DMS53 treated with DMSO at 0.1 percent for 48 hours (cell line): ENCODE data around the gene SHC3.

Experiments used
- DNase-seq: peaks from one replicate; lab custom pipeline; 2025; ENCODE audit not compliant: unreplicated experiment; lab: John Stamatoyannopoulos, UW

The SHC3 gene

GRCh38 chr9:89160806-89161205, 17.8 kb downstream of the SHC3 start:
- no peak for DNase-seq

GRCh38 chr9:89154651-89155336, 23.8 kb downstream of the SHC3 start:
- DNase-seq = no peak

GRCh38 chr9:89154218-89154617, 24.4 kb downstream of the SHC3 start:
- no peak for DNase-seq

- no peak for DNase-seq
Observed at GRCh38 chr9:89153232-89154017, 25.2 kb downstream of the SHC3 start.

DNA sequence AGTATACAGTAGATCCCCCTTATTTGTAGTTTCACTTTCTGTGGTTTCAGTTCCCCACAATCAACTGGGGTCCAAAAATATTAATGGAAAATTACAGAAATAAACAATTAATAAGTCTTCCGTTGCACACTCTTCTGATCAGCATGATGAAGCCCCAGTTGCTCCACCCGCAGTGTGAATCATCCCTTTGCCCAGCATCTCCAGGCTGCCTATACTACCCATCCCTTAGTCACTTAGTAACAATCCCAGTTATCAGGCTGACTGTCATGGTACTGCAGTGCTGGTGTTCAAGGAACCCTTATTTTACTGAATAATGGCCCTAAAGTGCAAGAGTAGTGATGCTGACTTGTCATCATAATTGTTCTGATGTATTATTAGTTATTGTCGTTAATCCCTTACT, 28.9 kb downstream of the SHC3 start:
- DNase-seq = no peak

DNA sequence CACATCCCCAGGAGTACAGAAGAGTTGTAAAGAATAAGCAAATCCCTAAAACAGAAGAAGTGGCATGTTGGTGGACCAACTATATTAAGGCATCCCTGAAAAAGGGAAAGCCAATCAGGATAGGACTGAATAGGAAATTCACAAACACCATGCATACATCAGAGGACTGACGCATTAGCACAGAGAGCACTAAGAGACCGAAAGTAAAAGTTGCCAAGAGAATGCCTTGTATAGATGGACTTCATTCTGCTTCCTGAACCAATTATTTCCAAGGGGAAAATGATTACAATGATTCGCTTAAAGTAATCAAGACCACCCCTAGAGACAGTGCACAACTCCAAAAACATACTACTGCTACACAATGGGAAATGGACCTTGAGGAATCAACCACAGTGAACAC, 33.5 kb downstream of the SHC3 start:
- DNase-seq = no peak

- no peak for DNase-seq
Observed at GRCh38 chr9:89144238-89144637, 34.4 kb downstream of the SHC3 start.

DNA sequence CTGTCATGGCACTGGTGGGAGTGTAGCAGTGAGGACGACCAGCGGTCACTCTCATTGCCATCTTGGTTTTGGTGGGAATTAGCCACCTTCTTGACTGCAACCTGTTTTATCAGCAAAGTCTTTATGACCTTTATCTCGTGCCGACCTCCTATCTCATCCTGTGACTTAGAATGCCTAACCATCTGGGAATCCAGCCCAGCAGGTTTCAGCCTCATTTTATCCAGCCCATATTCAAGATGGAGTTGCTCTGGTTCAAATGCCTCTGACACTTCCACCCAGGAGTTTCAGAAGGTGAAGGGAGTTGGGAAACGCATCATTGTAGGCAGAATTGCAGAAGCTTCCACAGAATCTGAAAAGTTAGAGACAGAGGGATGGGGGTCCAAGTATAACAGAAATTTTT, 35.4 kb downstream of the SHC3 start:
- DNase-seq = no peak

GRCh38 chr9:89139455-89139854, 39.2 kb downstream of the SHC3 start:
- DNase-seq = no peak

GRCh38 chr9:89138463-89139390, 39.9 kb downstream of the SHC3 start:
- no peak for DNase-seq

GRCh38 chr9:89137542-89138462, 40.8 kb downstream of the SHC3 start:
- no peak for DNase-seq

DNA sequence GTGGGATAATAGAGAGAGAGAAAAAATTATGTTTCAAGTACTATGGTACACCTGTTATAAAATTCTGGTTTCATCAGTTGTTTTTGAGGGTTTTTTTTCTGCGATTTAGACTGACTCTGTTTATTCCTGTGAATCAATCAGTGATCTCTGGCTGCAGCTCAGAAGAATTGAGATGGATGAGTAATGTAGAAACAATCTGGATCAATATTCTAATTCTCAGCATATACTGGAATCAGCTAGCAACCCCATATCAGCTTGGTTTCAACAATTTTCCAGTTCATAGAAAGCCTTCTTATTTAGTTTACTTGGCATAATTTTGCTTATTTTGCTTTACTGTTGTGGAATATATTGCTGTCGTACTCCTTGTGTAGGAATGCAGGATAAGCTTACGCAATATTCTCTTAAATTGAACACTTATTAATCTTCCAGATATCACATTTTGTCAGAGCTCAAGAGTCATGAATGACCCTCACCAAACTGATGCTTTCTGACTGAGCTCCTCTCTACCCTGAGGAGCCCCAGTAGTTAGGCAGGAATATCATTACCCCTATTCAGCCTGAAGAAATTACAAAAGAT, 42.9 kb downstream of the SHC3 start:
- DNase-seq = no peak

DNA sequence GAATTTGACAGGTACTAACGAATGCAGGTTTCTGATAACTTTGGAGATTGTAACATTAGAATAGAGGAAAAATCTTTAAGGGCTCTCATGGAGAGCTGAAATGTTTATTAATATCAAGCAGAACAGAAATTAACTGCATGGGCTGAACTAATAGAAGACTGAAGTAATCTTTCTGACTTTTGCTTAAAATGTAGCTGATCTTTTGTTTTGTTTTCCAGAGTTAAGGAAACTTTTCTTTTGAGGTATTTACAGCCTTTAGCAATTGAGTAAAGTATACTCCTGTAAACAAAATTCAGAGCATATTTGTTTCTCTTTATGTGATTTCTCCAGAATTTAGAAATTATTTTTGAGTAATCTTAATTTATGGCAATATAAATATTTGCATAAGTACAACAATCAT, 43.9 kb downstream of the SHC3 start:
- no peak for DNase-seq

GRCh38 chr9:89122949-89123348, 55.7 kb downstream of the SHC3 start:
- DNase-seq = no peak

GRCh38 chr9:89120704-89121103, 57.9 kb downstream of the SHC3 start:
- no peak for DNase-seq

DNA sequence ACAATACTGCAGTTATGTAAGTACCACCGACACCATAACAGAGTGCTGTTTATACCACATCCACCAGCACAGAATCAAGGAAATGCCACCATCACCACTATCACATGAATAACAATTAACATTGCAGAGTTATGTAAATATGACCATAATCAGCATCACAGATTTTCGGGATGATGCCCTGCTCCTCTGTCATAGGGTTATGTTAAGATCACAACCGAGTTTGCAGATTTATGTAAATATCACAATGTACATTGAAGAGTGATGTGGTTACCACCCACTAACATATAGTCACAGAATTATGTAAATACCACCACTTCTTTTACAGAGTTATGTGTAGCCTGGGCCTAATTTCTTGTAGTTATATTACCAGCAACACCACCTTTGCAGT, 61.8 kb downstream of the SHC3 start:
- DNase-seq = no peak

DNA sequence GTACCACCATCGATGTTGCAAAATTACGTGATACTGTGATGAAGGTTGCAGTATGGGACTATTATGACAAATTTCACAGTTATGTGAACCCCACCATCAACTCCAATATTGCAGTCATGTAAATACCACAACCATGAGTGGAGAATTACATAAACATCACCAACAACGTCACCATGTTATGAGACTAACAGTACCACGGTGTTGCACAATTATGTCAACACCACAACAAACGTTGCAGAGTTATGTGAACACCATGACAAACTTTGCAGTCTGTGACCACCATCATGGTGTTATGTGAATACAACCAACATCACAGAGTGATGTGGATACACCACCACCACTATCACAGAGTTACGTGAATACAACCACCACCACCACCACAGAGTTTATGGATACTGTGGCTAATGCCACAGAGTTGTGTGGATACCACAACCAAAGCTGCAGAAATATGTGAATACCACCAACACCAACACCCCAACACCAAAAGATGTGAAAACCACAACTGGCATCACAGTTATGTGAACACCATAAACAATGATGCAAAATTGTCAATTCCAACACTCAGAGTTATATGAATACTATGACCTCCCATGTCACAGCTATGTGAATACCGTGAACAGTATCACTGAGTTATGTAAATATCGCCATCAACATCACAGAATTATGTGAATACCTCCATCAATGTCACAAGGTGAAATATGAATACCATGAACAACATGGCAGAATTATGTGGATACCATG, 62.4 kb downstream of the SHC3 start:
- no peak for DNase-seq

DNA sequence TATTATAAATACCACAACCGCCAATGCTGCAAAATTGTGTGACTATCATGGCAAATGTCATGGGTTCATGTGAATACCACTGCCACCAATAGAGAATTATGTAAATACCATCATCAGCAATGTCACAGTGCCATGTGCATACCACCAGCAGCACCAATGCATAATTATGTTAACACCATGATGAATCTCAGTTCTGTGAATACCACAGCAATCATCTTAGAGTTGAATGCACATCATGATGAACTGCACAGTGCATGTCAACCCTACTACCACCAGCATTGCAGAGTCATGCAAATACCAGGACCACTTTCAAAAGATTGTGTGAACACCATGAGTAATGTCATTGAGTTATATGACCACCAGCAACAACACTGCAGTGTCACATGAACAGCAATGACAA, 63.2 kb downstream of the SHC3 start:
- no peak for DNase-seq

DNA sequence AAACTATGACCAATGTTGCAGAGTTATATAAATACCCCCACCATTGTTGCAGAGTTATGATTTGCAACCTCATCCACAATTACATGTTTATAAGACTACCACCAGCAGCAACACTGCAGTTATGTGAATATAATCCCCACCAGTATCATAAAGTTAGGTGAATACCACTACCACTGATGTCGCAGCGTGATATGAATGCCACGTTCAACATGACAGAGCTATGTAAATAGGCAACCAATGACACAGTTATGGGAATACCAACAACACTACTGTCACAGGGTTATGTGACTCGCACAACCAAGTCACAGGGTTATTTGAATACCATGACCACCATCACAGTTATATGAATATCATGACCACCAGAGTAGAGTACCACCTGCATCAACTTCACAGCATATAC, 63.9 kb downstream of the SHC3 start:
- DNase-seq = no peak

DNA sequence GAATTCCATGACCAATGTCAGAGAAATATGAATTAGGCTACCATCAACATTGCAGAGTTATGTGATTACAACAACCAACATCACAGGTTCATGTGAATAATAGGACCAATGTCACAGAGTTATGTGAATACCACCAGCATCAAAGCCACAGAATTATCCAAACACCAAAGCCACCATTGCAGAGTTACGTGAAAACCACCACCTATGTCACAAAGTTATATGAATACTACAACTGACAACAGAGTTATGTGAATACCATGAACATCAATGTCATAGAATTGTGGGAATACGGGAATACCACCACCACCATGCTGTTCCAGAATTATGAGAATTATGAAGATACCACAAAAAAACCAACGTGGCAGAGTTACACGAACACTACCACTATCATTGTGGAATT, 64.8 kb downstream of the SHC3 start:
- no peak for DNase-seq
